Endothelial cell of umbilical vein (primary cell): ENCODE data around the gene SLC23A3. TPM values are rescaled to one million over a fixed set of nuclear protein-coding genes. Genes with fewer than 3 reads are reported as not detected.

Experiments used
- BruUV-seq: library from RNA; stranded (reverse); fragments of 400-500 nt; replicated peaks from 2 replicates; lab custom pipeline; 2021; lab: Mats Ljungman, UMichigan
- CTCF ChIA-PET: fragments of 300-600, 350-600 bp; sonication (Branson Sonifier 250); formaldehyde crosslinking; loops from one replicate; lab custom pipeline; 2021; ENCODE audit warnings: antibody characterized with exemption, inconsistent platforms; lab: Charles Lee
- POLR2A ChIA-PET: fragments of 300-600, 350-600 bp; sonication (Branson Sonifier 250); formaldehyde crosslinking; loops from one replicate; lab custom pipeline; 2021; ENCODE audit warnings: antibody characterized with exemption, inconsistent platforms; lab: Charles Lee
- DNase-seq: peaks from one replicate; pipeline ENCODE4 v3.0.0-alpha.2; 2011; ENCODE audit warnings: low read depth, low spot score
- FAIRE-seq: peaks from 2 replicates; lab custom pipeline; 2011; peaks lifted over from hg19 to GRCh38; lab: Jason Lieb, UNC
- H2AFZ ChIP-seq: 2 replicates; pipeline ENCODE4 v1.6.0; 2012; ENCODE audit warnings: low read depth, low read length, control low read depth, inconsistent platforms
- H3K27ac ChIP-seq: 2 replicates; pipeline ENCODE4 v1.5.1; 2011; ENCODE audit warnings: low read depth, mild to moderate bottlenecking, control low read depth, low read length, moderate library complexity; ENCODE audit not compliant: insufficient read depth
- H3K27me3 ChIP-seq, 2 experiments: 2 replicates each; pipeline versions ENCODE4 v1.6.0 to v1.6.1; 2011; ENCODE audit warnings: low read length in 2 of 2, mixed read lengths in 1 of 2; ENCODE audit not compliant: control insufficient read depth in 2 of 2, insufficient read depth in 2 of 2
- H3K36me3 ChIP-seq, 2 experiments: 2 replicates in 1 of 2; 3 replicates in 1 of 2; pipeline ENCODE4 v1.5.1; 2011; ENCODE audit warnings: low read length in 2 of 2, mild to moderate bottlenecking in 1 of 2, moderate library complexity in 1 of 2; ENCODE audit not compliant: control insufficient read depth in 2 of 2, insufficient read depth in 2 of 2; ENCODE audit errors: extremely low read depth in 1 of 2
- H3K4me1 ChIP-seq: 3 replicates; pipeline ENCODE4 v1.5.1; 2011; ENCODE audit warnings: mild to moderate bottlenecking, low read length; ENCODE audit not compliant: control insufficient read depth, insufficient read depth; ENCODE audit errors: extremely low read depth
- H3K4me2 ChIP-seq: 2 replicates; pipeline ENCODE4 v1.6.1; 2011; ENCODE audit warnings: low read length, control low read depth, mixed read lengths; ENCODE audit not compliant: insufficient read depth
- H3K4me3 ChIP-seq, 3 experiments: fragments of 200-600 bp in 1 of 3; sonication (generic), shearing (Covaris generic) in 1 of 3; replicated peaks in 1 of 3; 2 replicates each; pipeline ENCODE4 v1.5.1; 2011 to 2016; ENCODE audit warnings: control low read depth in 3 of 3, low read length in 3 of 3, mild to moderate bottlenecking in 2 of 3, inconsistent platforms in 1 of 3, low read depth in 1 of 3, moderate library complexity in 1 of 3; ENCODE audit not compliant: insufficient read depth in 1 of 3
- H3K79me2 ChIP-seq: 2 replicates; pipeline ENCODE4 v1.6.0; 2012; ENCODE audit warnings: low read length, inconsistent platforms; ENCODE audit not compliant: control insufficient read depth, insufficient read depth
- H3K9ac ChIP-seq: replicated peaks from 2 replicates; pipeline ENCODE3; 2011; ENCODE audit warnings: low read length, control low read depth; ENCODE audit not compliant: insufficient read depth; ENCODE audit errors: extremely low read depth
- H3K9me1 ChIP-seq: replicated peaks from 3 replicates; pipeline ENCODE4 v1.6.0; 2011; ENCODE audit warnings: mild to moderate bottlenecking, low read length; ENCODE audit not compliant: control insufficient read depth, insufficient read depth; ENCODE audit errors: extremely low read depth
- H3K9me3 ChIP-seq: replicated peaks from 2 replicates; pipeline ENCODE4 v1.5.1; 2012; ENCODE audit warnings: low read length, inconsistent platforms; ENCODE audit not compliant: control insufficient read depth, insufficient read depth
- H4K20me1 ChIP-seq: replicated peaks from 2 replicates; pipeline ENCODE3; 2011; ENCODE audit warnings: mild to moderate bottlenecking, low read length; ENCODE audit not compliant: control insufficient read depth, insufficient read depth; ENCODE audit errors: extremely low read depth
- EZH2 ChIP-seq: IDR thresholded peaks from 2 replicates; pipeline ENCODE4 v1.6.1; 2012; ENCODE audit warnings: borderline replicate concordance, low read depth, mild to moderate bottlenecking, moderate library complexity, low read length, inconsistent platforms; ENCODE audit not compliant: severe bottlenecking
- JUN ChIP-seq: IDR thresholded peaks from 2 replicates; pipeline ENCODE4 v1.6.1; 2011; ENCODE audit warnings: borderline replicate concordance, low read depth; ENCODE audit not compliant: insufficient read length, insufficient read depth
- POLR2A ChIP-seq: IDR thresholded peaks from 2 replicates; pipeline ENCODE4 v1.6.1; 2012; ENCODE audit warnings: low read depth, mild to moderate bottlenecking, control low read depth, low read length
- dilution Hi-C: fragments of 300-500 bp; cut with MboI; formaldehyde crosslinking; loops from one replicate; pipeline ENCODE4 v1.15.0; 2019; ENCODE audit warnings: low sequenced_read_pairs; ENCODE audit not compliant: extremely low pct_ligation_motif_present
- intact Hi-C: fragments of 100-400 bp; cut with micrococcal nuclease; formaldehyde crosslinking; loops from one replicate; pipeline ENCODE4 v1.10.0; 2022
- polyA plus RNA-seq, 4 experiments: library from polyadenylated mRNA; depleted of rRNA in 3 of 4; stranded (reverse) in 3 of 4; unstranded in 1 of 4; fragments of >200 nt; gene quantifications; 2 replicates each; pipeline versions ENCODE4 v1.2.1 to v1.2.3, GENCODE V29; 2011 to 2012; ENCODE audit warnings: missing spikeins in 1 of 4
- total RNA-seq: library from RNA; stranded (reverse); gene quantifications from 2 replicates; pipeline ENCODE4 v1.2.3, GENCODE V29; 2021
- TF ChIP-seq, protein P1 (sequence below), 2 donors: IDR thresholded peaks; 1 replicate in 1 of 2; 2 replicates in 1 of 2; pipeline ENCODE4 v1.5.1; 2011; ENCODE audit warnings: low read length in 2 of 2, mild to moderate bottlenecking in 2 of 2, moderate library complexity in 2 of 2, control low read depth in 1 of 2, inconsistent platforms in 1 of 2, low read depth in 1 of 2; ENCODE audit not compliant: insufficient read depth in 1 of 2; ENCODE audit errors: extremely low read depth in 1 of 2

Gene SLC23A3
- total and polyA plus RNA-seq, 2 donors (not counting 3 experiments of a cell fraction or from before 2014, with no cell fraction given): 2.7 to 7.1 TPM

DNA sequence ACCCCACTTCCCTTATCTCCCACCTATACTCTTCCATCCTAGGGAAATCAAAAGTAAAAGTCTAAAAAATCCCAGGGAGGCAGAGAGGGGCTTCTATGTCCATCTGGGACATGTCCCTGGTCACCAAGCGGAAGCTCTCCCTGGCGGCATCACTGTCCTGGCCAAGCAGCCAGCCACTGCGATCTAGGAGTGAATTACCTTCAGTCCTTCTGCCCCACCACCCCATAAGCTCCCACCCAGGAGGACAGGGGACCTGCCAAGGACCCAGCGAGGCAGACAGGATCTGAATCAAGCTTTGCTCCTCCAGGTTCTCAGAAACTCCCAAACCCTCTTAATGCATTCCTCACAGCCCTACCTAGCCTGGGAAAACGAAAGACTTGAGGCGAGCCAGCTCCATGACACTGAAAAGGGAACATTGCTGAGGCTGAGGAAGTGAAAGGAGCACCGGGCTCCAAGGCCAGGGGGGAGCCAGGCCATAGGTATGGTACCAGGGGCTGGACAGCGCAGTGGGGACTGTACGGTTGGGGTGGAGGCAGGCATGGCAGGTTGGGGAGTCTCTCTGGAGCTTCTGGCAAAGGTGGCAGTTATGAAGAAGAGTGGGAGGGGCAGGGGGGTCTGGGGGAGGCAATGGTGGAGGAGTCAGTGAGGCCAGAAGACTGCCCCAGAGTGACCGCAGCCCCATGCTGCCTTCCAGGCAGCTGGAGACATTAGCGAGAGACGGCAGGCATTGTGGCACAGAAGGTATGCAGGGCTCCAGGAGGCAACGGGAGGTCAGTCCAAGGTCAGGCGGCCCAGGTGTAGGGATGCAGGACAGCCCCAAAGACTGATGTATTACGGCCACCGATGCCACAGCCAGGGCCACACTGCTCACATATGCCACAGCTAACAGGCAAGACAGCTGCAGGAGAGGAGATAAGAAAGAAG lies 2.7 kb upstream of the SLC23A3 start:
- DNase-seq (no peak), FAIRE-seq (no peak)
- dilution Hi-C loops (no loop called here), intact Hi-C loops (no loop called here)
- Histone ChIP-seq H3K4me2 (no peak overlapping the region), H3K9me1 (no peaks in the 10 kb centered on the region), H3K4me1 (peaks cover 6% of the 10 kb centered on the region), H3K79me2 (peaks cover 6% of the 10 kb centered on the region), H3K36me3 (peaks cover 0 to 19% of the 10 kb centered on the region in 2 experiments), H3K27me3 (no peaks in the 10 kb centered on the region), H3K4me3 (no peak overlapping the region), H3K9me3 (no peaks in the 10 kb centered on the region), H2AFZ (no peak overlapping the region), H3K9ac (no peak overlapping the region), H4K20me1 (peaks cover 3% of the 10 kb centered on the region), H3K27ac (no peak overlapping the region)
- BruUV-seq: no TSS peak
- TF ChIP-seq, protein P1, sequence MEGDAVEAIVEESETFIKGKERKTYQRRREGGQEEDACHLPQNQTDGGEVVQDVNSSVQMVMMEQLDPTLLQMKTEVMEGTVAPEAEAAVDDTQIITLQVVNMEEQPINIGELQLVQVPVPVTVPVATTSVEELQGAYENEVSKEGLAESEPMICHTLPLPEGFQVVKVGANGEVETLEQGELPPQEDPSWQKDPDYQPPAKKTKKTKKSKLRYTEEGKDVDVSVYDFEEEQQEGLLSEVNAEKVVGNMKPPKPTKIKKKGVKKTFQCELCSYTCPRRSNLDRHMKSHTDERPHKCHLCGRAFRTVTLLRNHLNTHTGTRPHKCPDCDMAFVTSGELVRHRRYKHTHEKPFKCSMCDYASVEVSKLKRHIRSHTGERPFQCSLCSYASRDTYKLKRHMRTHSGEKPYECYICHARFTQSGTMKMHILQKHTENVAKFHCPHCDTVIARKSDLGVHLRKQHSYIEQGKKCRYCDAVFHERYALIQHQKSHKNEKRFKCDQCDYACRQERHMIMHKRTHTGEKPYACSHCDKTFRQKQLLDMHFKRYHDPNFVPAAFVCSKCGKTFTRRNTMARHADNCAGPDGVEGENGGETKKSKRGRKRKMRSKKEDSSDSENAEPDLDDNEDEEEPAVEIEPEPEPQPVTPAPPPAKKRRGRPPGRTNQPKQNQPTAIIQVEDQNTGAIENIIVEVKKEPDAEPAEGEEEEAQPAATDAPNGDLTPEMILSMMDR (IDR thresholded peaks at IDR 0.05; ENCODE audit: extremely low read depth in 1 of 2, insufficient read depth in 1 of 2, low read depth in 1 of 2, low read length in 2 of 2): no peak
- TF ChIP-seq JUN (no peak), POLR2A (no peak), EZH2 (no peak)
- POLR2A ChIA-PET: no interaction called here
- CTCF ChIA-PET: interaction anchor here (0.6 to 5.2 kb wide), 9 partner anchors 8 to 143 kb away, joined by 3 to 32 read pairs (median 10); partner anchors contain the start of genes NHEJ1 and ZFAND2B
